HCT116 (cell line): ENCODE results near the gene SPATA2L.

ENCODE experiments used
- CTCF ChIP-seq, 3 experiments: fragments of 200-600 bp in 1 of 3; sonication (generic) in 1 of 3; IDR thresholded peaks in 2 of 3; conservative IDR thresholded peaks in 1 of 3; 2 replicates each; pipeline ENCODE4 v1.5.1; 2012 to 2017; ENCODE audit warnings: low read depth in 2 of 3, low read length in 2 of 3, antibody characterized with exemption in 1 of 3, borderline replicate concordance in 1 of 3, control low read depth in 1 of 3, mild to moderate bottlenecking in 1 of 3, mixed read lengths in 1 of 3, mixed run types in 1 of 3, moderate library complexity in 1 of 3; ENCODE audit not compliant: insufficient read depth in 1 of 3
- EGR1 ChIP-seq: IDR thresholded peaks from 2 replicates; pipeline ENCODE4 v1.6.1; 2012; ENCODE audit warnings: low read depth
- TF ChIP-seq, protein P1 (sequence below): IDR thresholded peaks from 2 replicates; pipeline ENCODE4 v1.6.1; 2012; ENCODE audit warnings: low read depth

DNA sequence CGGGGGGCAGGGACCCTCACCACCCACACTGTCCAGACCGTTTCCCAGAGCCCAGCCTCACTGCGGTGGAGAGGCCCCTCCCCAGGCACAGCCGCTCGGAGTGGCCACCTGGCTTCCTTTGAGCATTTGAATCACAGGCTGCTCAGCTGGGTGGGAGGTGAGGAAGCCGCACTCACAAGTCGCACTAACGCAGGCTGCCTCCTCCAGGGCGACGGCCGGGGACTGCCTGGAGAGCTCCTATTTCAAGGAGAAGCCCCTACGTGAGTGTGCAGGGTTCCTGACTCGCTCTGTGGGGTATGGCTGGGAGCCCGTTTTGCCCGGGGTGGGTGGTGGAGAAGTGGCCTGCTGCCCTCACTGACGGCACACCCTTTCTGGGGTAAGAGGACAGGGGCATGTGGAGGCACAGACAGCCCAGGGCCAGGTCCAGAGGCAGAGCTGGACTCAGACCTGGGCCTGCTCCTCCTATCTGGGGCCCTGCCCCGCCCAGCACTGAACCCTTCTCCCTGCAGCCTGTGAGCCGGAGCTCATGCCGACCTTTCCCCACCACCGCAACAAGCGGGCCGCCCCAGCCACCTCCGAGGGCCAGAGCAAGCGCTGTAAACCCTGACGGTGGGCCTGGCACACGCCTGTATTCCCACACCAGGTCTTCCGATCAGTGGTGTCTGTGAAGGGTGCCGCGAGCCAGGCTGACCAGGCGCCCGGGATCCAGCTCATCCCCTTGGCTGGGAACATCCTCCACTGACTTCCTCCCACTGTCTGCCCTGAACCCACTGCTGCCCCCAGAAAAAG is 6.2 kb downstream of the SPATA2L start:
- TF ChIP-seq, protein P1, sequence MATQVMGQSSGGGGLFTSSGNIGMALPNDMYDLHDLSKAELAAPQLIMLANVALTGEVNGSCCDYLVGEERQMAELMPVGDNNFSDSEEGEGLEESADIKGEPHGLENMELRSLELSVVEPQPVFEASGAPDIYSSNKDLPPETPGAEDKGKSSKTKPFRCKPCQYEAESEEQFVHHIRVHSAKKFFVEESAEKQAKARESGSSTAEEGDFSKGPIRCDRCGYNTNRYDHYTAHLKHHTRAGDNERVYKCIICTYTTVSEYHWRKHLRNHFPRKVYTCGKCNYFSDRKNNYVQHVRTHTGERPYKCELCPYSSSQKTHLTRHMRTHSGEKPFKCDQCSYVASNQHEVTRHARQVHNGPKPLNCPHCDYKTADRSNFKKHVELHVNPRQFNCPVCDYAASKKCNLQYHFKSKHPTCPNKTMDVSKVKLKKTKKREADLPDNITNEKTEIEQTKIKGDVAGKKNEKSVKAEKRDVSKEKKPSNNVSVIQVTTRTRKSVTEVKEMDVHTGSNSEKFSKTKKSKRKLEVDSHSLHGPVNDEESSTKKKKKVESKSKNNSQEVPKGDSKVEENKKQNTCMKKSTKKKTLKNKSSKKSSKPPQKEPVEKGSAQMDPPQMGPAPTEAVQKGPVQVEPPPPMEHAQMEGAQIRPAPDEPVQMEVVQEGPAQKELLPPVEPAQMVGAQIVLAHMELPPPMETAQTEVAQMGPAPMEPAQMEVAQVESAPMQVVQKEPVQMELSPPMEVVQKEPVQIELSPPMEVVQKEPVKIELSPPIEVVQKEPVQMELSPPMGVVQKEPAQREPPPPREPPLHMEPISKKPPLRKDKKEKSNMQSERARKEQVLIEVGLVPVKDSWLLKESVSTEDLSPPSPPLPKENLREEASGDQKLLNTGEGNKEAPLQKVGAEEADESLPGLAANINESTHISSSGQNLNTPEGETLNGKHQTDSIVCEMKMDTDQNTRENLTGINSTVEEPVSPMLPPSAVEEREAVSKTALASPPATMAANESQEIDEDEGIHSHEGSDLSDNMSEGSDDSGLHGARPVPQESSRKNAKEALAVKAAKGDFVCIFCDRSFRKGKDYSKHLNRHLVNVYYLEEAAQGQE, result no peak
- TF ChIP-seq CTCF (IDR thresholded peaks at IDR 0.05 in 2 of 3, conservative IDR thresholded peaks at IDR 0.05 in 1 of 3; ENCODE audit: borderline replicate concordance in 1 of 3, insufficient read depth in 1 of 3, low read depth in 2 of 3, low read length in 2 of 3), result no peak
- TF ChIP-seq EGR1, result no peak
